ENCODE measurements around the gene BTN3A1.
"Not testable (repeated sequence)": the region's sequence is repeated elsewhere in the genome, so short reads cannot be mapped to it uniquely, and the experiment has no call there.

Gene BTN3A1

DNA sequence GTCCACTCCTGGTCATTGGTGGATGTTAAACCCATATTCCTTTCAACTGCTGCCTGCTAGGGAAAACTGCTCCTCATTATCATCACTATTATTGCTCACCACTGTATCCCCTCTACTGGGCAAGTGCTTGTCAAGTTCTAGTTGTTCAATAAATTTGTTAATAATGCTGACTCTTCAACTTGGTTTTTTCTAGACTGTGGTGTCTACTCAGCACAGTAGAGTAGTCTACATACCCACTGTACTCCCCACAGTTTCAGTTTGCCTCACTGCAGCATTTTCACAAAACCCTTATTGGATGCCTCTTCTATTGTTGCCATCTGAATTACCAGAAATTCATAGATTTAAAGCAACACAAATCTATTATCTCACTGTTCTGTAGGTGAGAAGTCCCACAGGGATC, 23.9 kb upstream of the BTN3A1 start:
- H3K4me3 ChIP-seq (ENCODE audit: low read depth, low read length); H3K27ac ChIP-seq (ENCODE audit: extremely low read depth, low read depth, low read length); POLR2A ChIA-PET; H3K9me3 ChIP-seq (ENCODE audit: control insufficient read depth, insufficient read depth, low read depth, low read length); H3K4me1 ChIP-seq (ENCODE audit: control insufficient read depth, insufficient read depth, low read length): not testable (repeated sequence)
- CTCF ChIA-PET, result interaction anchor here (1.3 to 2.4 kb wide), 2 partner anchors 11 to 37 kb away, joined by 3 to 5 read pairs; no protein-coding TSS in a partner anchor
- peaks cover 0 to 13% of the 10 kb centered on the region in 2 experiments; a peak in 1 of 3 replicates for H3K36me3 ChIP-seq (ENCODE audit: control insufficient read depth in 2 of 2, insufficient read depth in 1 of 2, low read length in 2 of 2)

DNA sequence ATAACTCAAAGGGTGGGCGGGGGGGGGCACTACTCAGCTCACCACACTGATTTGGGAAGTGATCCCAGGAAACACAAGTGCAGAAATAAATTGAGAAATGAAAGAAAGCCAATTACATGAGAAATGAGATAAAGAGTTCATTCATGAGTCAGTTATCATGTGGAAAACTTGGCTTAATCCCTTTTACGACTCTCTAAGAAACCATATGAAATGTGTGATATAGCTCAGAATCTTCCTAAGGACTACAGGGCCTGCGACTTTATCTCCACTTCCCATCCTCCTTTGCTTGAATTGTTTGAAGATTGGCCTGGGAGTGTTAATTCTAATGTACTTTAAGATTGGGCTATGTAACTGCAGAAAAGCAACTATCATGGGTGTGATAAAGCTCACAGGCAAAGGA, 22.8 kb upstream of the BTN3A1 start:
- no peak overlapping the region for H3K4me3 ChIP-seq (ENCODE audit: low read depth, low read length)
- POLR2A ChIA-PET, result no interaction called here
- CTCF ChIA-PET, result interaction anchor here (0.7 kb wide), 2 partner anchors 37 to 228 kb away, joined by 3 read pairs; no protein-coding TSS in a partner anchor

DNA sequence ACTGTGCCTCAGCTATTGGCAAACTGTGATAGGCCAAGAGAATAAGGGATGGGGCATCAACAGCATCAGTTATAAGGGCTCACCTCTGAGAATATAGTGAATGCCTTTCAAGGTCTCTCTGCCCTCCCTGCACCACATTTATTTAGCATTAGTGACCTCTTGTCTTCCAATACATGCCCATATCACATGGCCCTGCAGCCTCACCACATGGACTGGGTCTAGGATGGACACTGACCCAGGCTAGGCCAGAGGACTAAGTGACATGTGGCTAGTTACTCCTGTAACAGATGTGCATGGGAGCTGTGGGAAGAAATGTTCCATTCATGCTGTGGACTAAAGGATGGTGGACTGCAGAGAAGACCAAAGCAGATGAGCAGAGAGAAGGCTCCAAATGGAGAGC, 22.3 kb upstream of the BTN3A1 start:
- peaks cover 0 to 9% of the 10 kb centered on the region in 2 experiments; a peak in 1 of 3 replicates for H3K36me3 ChIP-seq (ENCODE audit: control insufficient read depth in 2 of 2, insufficient read depth in 1 of 2, low read length in 2 of 2)
- no peaks in the 10 kb centered on the region for H3K4me1 ChIP-seq (ENCODE audit: control insufficient read depth, insufficient read depth, low read length)
- H3K9me3 ChIP-seq (ENCODE audit: control insufficient read depth, insufficient read depth, low read depth, low read length), result no peaks in the 10 kb centered on the region
- no peak overlapping the region for H3K27ac ChIP-seq (ENCODE audit: extremely low read depth, low read depth, low read length)
- ChIA-PET POLR2A (interaction anchor here (0.6 kb wide), 1 partner anchor 23 kb away, joined by 5 read pairs; no protein-coding TSS in a partner anchor), CTCF (no interaction called here)
- no peak overlapping the region for H3K4me3 ChIP-seq (ENCODE audit: low read depth, low read length)
- TF ChIP-seq ZNF311 (tag by site-specific recombination; IDR thresholded peaks at IDR 0.05; ENCODE audit: borderline replicate concordance) (no peak), ZNF555 (tag by site-specific recombination; conservative IDR thresholded peaks at IDR 0.05) (no peak), ZBTB20 (tag by site-specific recombination; IDR thresholded peaks at IDR 0.05) (no peak), ZNF777 (tag by site-specific recombination; IDR thresholded peaks at IDR 0.05; ENCODE audit: borderline replicate concordance) (no peak), KLF1 (tag by site-specific recombination; IDR thresholded peaks at IDR 0.05) (no peak), ZNF350 (tag by site-specific recombination; IDR thresholded peaks at IDR 0.05) (no peak), ZNF302 (tag by site-specific recombination; IDR thresholded peaks at IDR 0.05; ENCODE audit: low read depth) (no peak), ZNF600 (tag by site-specific recombination; IDR thresholded peaks at IDR 0.05) (no peak), ZNF514 (tag by site-specific recombination; IDR thresholded peaks at IDR 0.05) (no peak)
- TF ChIP-seq, protein P1, sequence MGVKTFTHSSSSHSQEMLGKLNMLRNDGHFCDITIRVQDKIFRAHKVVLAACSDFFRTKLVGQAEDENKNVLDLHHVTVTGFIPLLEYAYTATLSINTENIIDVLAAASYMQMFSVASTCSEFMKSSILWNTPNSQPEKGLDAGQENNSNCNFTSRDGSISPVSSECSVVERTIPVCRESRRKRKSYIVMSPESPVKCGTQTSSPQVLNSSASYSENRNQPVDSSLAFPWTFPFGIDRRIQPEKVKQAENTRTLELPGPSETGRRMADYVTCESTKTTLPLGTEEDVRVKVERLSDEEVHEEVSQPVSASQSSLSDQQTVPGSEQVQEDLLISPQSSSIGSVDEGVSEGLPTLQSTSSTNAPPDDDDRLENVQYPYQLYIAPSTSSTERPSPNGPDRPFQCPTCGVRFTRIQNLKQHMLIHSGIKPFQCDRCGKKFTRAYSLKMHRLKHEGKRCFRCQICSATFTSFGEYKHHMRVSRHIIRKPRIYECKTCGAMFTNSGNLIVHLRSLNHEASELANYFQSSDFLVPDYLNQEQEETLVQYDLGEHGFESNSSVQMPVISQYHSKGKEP (tag by site-specific recombination; IDR thresholded peaks at IDR 0.05), result no peak
- TF ChIP-seq, protein P2, sequence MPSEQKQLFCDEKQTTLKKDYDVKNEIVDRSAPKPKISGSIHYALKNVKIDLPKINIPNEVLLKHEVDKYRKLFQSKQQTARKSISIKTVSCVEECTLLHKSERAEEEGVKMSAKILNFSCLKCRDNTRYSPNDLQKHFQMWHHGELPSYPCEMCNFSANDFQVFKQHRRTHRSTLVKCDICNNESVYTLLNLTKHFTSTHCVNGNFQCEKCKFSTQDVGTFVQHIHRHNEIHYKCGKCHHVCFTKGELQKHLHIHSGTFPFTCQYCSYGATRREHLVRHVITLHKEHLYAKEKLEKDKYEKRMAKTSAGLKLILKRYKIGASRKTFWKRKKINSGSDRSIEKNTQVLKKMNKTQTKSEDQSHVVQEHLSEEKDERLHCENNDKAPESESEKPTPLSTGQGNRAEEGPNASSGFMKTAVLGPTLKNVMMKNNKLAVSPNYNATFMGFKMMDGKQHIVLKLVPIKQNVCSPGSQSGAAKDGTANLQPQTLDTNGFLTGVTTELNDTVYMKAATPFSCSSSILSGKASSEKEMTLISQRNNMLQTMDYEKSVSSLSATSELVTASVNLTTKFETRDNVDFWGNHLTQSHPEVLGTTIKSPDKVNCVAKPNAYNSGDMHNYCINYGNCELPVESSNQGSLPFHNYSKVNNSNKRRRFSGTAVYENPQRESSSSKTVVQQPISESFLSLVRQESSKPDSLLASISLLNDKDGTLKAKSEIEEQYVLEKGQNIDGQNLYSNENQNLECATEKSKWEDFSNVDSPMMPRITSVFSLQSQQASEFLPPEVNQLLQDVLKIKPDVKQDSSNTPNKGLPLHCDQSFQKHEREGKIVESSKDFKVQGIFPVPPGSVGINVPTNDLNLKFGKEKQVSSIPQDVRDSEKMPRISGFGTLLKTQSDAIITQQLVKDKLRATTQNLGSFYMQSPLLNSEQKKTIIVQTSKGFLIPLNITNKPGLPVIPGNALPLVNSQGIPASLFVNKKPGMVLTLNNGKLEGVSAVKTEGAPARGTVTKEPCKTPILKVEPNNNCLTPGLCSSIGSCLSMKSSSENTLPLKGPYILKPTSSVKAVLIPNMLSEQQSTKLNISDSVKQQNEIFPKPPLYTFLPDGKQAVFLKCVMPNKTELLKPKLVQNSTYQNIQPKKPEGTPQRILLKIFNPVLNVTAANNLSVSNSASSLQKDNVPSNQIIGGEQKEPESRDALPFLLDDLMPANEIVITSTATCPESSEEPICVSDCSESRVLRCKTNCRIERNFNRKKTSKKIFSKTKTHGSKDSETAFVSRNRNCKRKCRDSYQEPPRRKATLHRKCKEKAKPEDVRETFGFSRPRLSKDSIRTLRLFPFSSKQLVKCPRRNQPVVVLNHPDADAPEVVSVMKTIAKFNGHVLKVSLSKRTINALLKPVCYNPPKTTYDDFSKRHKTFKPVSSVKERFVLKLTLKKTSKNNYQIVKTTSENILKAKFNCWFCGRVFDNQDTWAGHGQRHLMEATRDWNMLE (tag by site-specific recombination; conservative IDR thresholded peaks at IDR 0.05; ENCODE audit: low read depth), result no peak
- TF ChIP-seq, protein P3, sequence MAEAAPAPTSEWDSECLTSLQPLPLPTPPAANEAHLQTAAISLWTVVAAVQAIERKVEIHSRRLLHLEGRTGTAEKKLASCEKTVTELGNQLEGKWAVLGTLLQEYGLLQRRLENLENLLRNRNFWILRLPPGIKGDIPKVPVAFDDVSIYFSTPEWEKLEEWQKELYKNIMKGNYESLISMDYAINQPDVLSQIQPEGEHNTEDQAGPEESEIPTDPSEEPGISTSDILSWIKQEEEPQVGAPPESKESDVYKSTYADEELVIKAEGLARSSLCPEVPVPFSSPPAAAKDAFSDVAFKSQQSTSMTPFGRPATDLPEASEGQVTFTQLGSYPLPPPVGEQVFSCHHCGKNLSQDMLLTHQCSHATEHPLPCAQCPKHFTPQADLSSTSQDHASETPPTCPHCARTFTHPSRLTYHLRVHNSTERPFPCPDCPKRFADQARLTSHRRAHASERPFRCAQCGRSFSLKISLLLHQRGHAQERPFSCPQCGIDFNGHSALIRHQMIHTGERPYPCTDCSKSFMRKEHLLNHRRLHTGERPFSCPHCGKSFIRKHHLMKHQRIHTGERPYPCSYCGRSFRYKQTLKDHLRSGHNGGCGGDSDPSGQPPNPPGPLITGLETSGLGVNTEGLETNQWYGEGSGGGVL (tag by site-specific recombination; IDR thresholded peaks at IDR 0.05), result no peak

More for the DNA sequence above, 22.8 kb upstream of the BTN3A1 start:
- Histone ChIP-seq H3K9me3 (ENCODE audit: control insufficient read depth, insufficient read depth, low read depth, low read length) (no peaks in the 10 kb centered on the region), H3K36me3 (ENCODE audit: control insufficient read depth in 2 of 2, insufficient read depth in 1 of 2, low read length in 2 of 2) (peaks cover 0 to 11% of the 10 kb centered on the region in 2 experiments; a peak in 1 of 3 replicates), H3K4me1 (ENCODE audit: control insufficient read depth, insufficient read depth, low read length) (no peaks in the 10 kb centered on the region), H3K27ac (ENCODE audit: extremely low read depth, low read depth, low read length) (no peak overlapping the region)
- TF ChIP-seq GLI4 (tag by site-specific recombination; IDR thresholded peaks at IDR 0.05), result no peak
- TF ChIP-seq ZNF837 (tag by site-specific recombination; IDR thresholded peaks at IDR 0.05), result no peak
- TF ChIP-seq HOXA7 (CRISPR knock-in tag; IDR thresholded peaks at IDR 0.05; ENCODE audit: borderline replicate concordance), result no peak
- no peak for TF ChIP-seq BCL11B (tag by site-specific recombination; IDR thresholded peaks at IDR 0.05; ENCODE audit: low read depth)
- TF ChIP-seq ZNF776 (tag by site-specific recombination; IDR thresholded peaks at IDR 0.05; ENCODE audit: borderline replicate concordance), result no peak
- TF ChIP-seq, protein P4, sequence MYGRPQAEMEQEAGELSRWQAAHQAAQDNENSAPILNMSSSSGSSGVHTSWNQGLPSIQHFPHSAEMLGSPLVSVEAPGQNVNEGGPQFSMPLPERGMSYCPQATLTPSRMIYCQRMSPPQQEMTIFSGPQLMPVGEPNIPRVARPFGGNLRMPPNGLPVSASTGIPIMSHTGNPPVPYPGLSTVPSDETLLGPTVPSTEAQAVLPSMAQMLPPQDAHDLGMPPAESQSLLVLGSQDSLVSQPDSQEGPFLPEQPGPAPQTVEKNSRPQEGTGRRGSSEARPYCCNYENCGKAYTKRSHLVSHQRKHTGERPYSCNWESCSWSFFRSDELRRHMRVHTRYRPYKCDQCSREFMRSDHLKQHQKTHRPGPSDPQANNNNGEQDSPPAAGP (tag by site-specific recombination; IDR thresholded peaks at IDR 0.05), result no peak
- no peak for TF ChIP-seq SCRT1 (tag by site-specific recombination; IDR thresholded peaks at IDR 0.05; ENCODE audit: borderline replicate concordance)
- TF ChIP-seq, protein P5, sequence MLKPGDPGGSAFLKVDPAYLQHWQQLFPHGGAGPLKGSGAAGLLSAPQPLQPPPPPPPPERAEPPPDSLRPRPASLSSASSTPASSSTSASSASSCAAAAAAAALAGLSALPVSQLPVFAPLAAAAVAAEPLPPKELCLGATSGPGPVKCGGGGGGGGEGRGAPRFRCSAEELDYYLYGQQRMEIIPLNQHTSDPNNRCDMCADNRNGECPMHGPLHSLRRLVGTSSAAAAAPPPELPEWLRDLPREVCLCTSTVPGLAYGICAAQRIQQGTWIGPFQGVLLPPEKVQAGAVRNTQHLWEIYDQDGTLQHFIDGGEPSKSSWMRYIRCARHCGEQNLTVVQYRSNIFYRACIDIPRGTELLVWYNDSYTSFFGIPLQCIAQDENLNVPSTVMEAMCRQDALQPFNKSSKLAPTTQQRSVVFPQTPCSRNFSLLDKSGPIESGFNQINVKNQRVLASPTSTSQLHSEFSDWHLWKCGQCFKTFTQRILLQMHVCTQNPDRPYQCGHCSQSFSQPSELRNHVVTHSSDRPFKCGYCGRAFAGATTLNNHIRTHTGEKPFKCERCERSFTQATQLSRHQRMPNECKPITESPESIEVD (tag by site-specific recombination; IDR thresholded peaks at IDR 0.05), result no peak
